HCT116 (cell line): Measurements from ENCODE around the gene RIT2. TPM values are rescaled to one million over a fixed set of nuclear protein-coding genes. Genes with fewer than 3 reads are reported as not detected.

ENCODE experiments used
- ATAC-seq: fragments of 200-7000 bp; cut with Tn5 transposase; 2 replicates; pipeline ENCODE4 v1.9.1; 2020; ENCODE audit warnings: mild to moderate bottlenecking, moderate library complexity
- BruUV-seq: library from RNA; stranded (reverse); fragments of 400-500 nt; replicated peaks from 2 replicates; lab custom pipeline; 2021; lab: Mats Ljungman, UMichigan
- CTCF ChIA-PET: fragments of 300-600 bp; sonication (Branson Sonifier 250); formaldehyde crosslinking; loops from one replicate; lab custom pipeline; 2021; ENCODE audit warnings: antibody characterized with exemption; lab: Charles Lee
- POLR2A ChIA-PET: fragments of 300-600, 350-600 bp; sonication (Branson Sonifier 250); formaldehyde crosslinking; loops from one replicate; lab custom pipeline; 2021; ENCODE audit warnings: antibody characterized with exemption; lab: Charles Lee
- RAD21 ChIA-PET, 2 experiments: fragments of 300-600 bp; sonication (Branson Sonifier 250); formaldehyde crosslinking; loops; one replicate each; lab custom pipeline; 2023; ENCODE audit warnings: low total read pairs in 2 of 2; ENCODE audit not compliant: uncharacterized antibody in 2 of 2, unreplicated experiment in 2 of 2, low non-redundant PET in 1 of 2; lab: Charles Lee
- DNase-seq: peaks from one replicate; pipeline ENCODE4 v3.0.0-alpha.2; 2010; ENCODE audit warnings: low read depth, low spot score
- H2AFZ ChIP-seq: fragments of 200-600 bp; shearing (Covaris generic), sonication (generic); 2 replicates; pipeline ENCODE4 v1.6.1; 2017; ENCODE audit warnings: low read depth, mixed run types, mixed read lengths, antibody characterized with exemption, low read length; ENCODE audit not compliant: poor library complexity, severe bottlenecking
- H3K27ac ChIP-seq: 2 replicates; pipeline ENCODE4 v1.5.1; 2012; ENCODE audit warnings: low read depth, low read length
- H3K27me3 ChIP-seq: fragments of 200-600 bp; sonication (generic); 2 replicates; pipeline ENCODE4 v1.6.1; 2016; ENCODE audit warnings: mixed run types, low read length, mixed read lengths; ENCODE audit not compliant: insufficient read depth
- H3K36me3 ChIP-seq, 2 experiments: fragments of 200-500 bp in 1 of 2; fragments of 200-600 bp in 1 of 2; sonication (Bioruptor generic) in 1 of 2; sonication (generic) in 1 of 2; 2 replicates each; pipeline versions ENCODE4 v1.5.1 to v1.6.1; 2014 to 2016; ENCODE audit warnings: low read length in 2 of 2, inconsistent platforms in 1 of 2, mixed read lengths in 1 of 2, mixed run types in 1 of 2; ENCODE audit not compliant: insufficient read depth in 2 of 2, control insufficient read depth in 1 of 2
- H3K4me1 ChIP-seq, 2 experiments: fragments of 200-600 bp in 1 of 2; sonication (generic) in 1 of 2; 2 replicates each; pipeline versions ENCODE4 v1.5.1 to v1.6.1; 2012 to 2017; ENCODE audit warnings: low read length in 2 of 2, inconsistent platforms in 1 of 2, mild to moderate bottlenecking in 1 of 2, mixed read lengths in 1 of 2, mixed run types in 1 of 2, moderate library complexity in 1 of 2; ENCODE audit not compliant: insufficient read depth in 2 of 2, control insufficient read depth in 1 of 2
- H3K4me2 ChIP-seq: fragments of 200-600 bp; sonication (generic); 2 replicates; pipeline ENCODE4 v1.6.1; 2017; ENCODE audit warnings: mixed run types, low read length, mixed read lengths
- H3K4me3 ChIP-seq, 2 experiments: fragments of 200-600 bp in 1 of 2; sonication (generic) in 1 of 2; replicated peaks in 1 of 2; 2 replicates each; pipeline ENCODE4 v1.5.1; 2011 to 2016; ENCODE audit warnings: low read length in 2 of 2, control low read depth in 1 of 2, low read depth in 1 of 2, mild to moderate bottlenecking in 1 of 2, mixed read lengths in 1 of 2, mixed run types in 1 of 2
- H3K79me2 ChIP-seq: fragments of 200-600 bp; sonication (generic); 2 replicates; pipeline ENCODE4 v1.6.1; 2017; ENCODE audit warnings: mild to moderate bottlenecking, mixed run types, low read length, moderate library complexity, mixed read lengths; ENCODE audit not compliant: insufficient read depth
- H3K9ac ChIP-seq: fragments of 200-600 bp; sonication (generic); 2 replicates; pipeline ENCODE4 v1.6.1; 2016; ENCODE audit warnings: low read length, mixed read lengths
- H3K9me2 ChIP-seq: fragments of 200-600 bp; sonication (generic), shearing (Covaris generic); 2 replicates; pipeline ENCODE4 v1.6.1; 2017; ENCODE audit warnings: mixed run types, mild to moderate bottlenecking, moderate library complexity; ENCODE audit not compliant: insufficient read depth
- H3K9me3 ChIP-seq, 2 experiments: fragments of 200-500 bp in 1 of 2; fragments of 200-600 bp in 1 of 2; sonication (Bioruptor generic) in 1 of 2; sonication (generic) in 1 of 2; 2 replicates each; pipeline ENCODE4 v1.6.1; 2014 to 2017; ENCODE audit warnings: low read length in 2 of 2, mixed read lengths in 2 of 2, inconsistent platforms in 1 of 2, low read depth in 1 of 2, mild to moderate bottlenecking in 1 of 2, mixed run types in 1 of 2, moderate library complexity in 1 of 2; ENCODE audit not compliant: control insufficient read depth in 1 of 2, insufficient read depth in 1 of 2
- H4K20me1 ChIP-seq: fragments of 200-600 bp; sonication (generic), shearing (Covaris generic); 2 replicates; pipeline ENCODE4 v1.6.1; 2017; ENCODE audit warnings: mixed run types, mild to moderate bottlenecking, moderate library complexity; ENCODE audit not compliant: insufficient read depth
- CBX3 ChIP-seq: IDR thresholded peaks from 2 replicates; pipeline ENCODE4 v1.6.1; 2012; ENCODE audit warnings: low read depth
- EGR1 ChIP-seq: IDR thresholded peaks from 2 replicates; pipeline ENCODE4 v1.6.1; 2012; ENCODE audit warnings: low read depth
- EZH2 ChIP-seq: fragments of 200-600 bp; sonication (generic); IDR thresholded peaks from 2 replicates; pipeline ENCODE4 v1.6.1; 2017; ENCODE audit warnings: antibody characterized with exemption, mixed run types
- ZNF274 ChIP-seq: fragments of 200-500 bp; sonication (Bioruptor generic); IDR thresholded peaks from 2 replicates; pipeline ENCODE4 v1.6.1; 2014; ENCODE audit warnings: mild to moderate bottlenecking, low read depth, low read length, inconsistent platforms
- intact Hi-C: fragments of 100-400 bp; cut with micrococcal nuclease; formaldehyde crosslinking; loops from 2 replicates; pipeline ENCODE4 v1.10.0; 2022
- total RNA-seq: library from RNA; stranded (reverse); gene quantifications from one replicate; pipeline ENCODE4 v1.2.1, GENCODE V29; 2021; ENCODE audit not compliant: unreplicated experiment
- TF ChIP-seq, protein P1 (sequence below): IDR thresholded peaks from 2 replicates; pipeline ENCODE4 v1.6.1; 2012
- TF ChIP-seq, protein P2 (sequence below): IDR thresholded peaks from 2 replicates; pipeline ENCODE4 v1.6.1; 2012
- TF ChIP-seq, protein P3 (sequence below), 3 experiments: fragments of 200-600 bp in 1 of 3; sonication (generic) in 1 of 3; IDR thresholded peaks in 2 of 3; conservative IDR thresholded peaks in 1 of 3; 2 replicates each; pipeline ENCODE4 v1.5.1; 2012 to 2017; ENCODE audit warnings: low read depth in 2 of 3, low read length in 2 of 3, antibody characterized with exemption in 1 of 3, borderline replicate concordance in 1 of 3, control low read depth in 1 of 3, mild to moderate bottlenecking in 1 of 3, mixed read lengths in 1 of 3, mixed run types in 1 of 3, moderate library complexity in 1 of 3; ENCODE audit not compliant: insufficient read depth in 1 of 3

RIT2 gene
- total RNA-seq, 1 experiment from 2014 or later = not detected

DNA sequence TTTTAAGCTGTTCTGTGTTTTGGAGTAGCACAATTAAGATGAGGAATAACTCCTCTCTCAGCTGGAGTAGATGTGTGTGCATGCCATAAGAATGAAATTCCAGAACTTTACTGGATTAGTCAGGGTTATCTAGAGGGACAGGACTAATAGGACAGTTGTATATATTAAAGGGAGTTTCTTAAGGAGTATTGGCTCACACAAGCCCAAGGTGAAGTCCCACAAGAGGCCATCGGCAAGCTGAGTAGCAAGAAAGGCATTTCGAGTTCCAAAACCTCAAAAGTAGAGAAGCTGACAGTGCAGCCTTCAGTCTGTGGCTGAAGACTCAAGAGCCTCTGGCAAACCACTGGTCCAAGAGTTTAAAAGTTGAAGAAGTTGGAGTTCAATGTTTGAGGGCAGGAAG is 113.7 kb downstream of the RIT2 start:
- intact Hi-C loops = no loop called here
- H3K4me2 ChIP-seq = no peak overlapping the region
- no peak overlapping the region for H3K4me3 ChIP-seq
- no peak for DNase-seq
- H3K9me3 ChIP-seq = peaks cover 12 to 25% of the 10 kb centered on the region in 2 experiments; a peak in 2 of 4 replicates
- H4K20me1 ChIP-seq = no peaks in the 10 kb centered on the region
- no peak for ATAC-seq
- H3K27me3 ChIP-seq = no peaks in the 10 kb centered on the region
- BruUV-seq = no TSS peak
- H3K9ac ChIP-seq = no peak overlapping the region
- H3K4me1 ChIP-seq = no peaks in the 10 kb centered on the region
- no peak overlapping the region for H2AFZ ChIP-seq
- no peaks in the 10 kb centered on the region for H3K36me3 ChIP-seq
- TF ChIP-seq CBX3 = no peak
- TF ChIP-seq, protein P1, sequence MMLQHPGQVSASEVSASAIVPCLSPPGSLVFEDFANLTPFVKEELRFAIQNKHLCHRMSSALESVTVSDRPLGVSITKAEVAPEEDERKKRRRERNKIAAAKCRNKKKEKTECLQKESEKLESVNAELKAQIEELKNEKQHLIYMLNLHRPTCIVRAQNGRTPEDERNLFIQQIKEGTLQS = no peak
- no peak for TF ChIP-seq EZH2
- TF ChIP-seq, protein P2, sequence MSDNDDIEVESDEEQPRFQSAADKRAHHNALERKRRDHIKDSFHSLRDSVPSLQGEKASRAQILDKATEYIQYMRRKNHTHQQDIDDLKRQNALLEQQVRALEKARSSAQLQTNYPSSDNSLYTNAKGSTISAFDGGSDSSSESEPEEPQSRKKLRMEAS = no peak
- no peak for TF ChIP-seq ZNF274
- no peak for TF ChIP-seq EGR1
- H3K27ac ChIP-seq = no peak overlapping the region
- CTCF ChIA-PET = no interaction called here
- RAD21 ChIA-PET = no interaction called here
- H3K79me2 ChIP-seq = no peaks in the 10 kb centered on the region
- H3K9me2 ChIP-seq = no peaks in the 10 kb centered on the region
- POLR2A ChIA-PET = no interaction called here

DNA sequence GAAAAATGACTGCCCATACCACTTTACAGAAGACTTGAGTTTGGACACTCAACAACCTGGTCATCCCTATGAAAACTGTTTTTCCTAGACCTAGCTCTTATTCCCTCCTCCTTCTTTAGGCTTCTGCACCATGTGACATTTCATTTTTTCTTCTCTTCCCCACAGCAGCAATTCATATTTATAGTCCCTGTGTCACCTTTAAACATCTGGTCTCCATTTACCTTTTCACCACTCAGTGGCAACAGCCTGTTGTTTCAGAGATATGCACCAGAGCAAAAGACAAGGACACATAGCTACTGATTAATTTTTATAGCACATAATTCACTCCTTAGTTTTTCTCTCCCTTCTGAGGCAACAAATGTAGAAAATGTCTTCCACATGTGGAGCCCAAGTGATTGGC is 118.7 kb downstream of the RIT2 start:
- DNase-seq (no peak), ATAC-seq (no peak)
- no TSS peak for BruUV-seq
- H3K4me3 ChIP-seq = no peak overlapping the region
- no peaks in the 10 kb centered on the region for H3K79me2 ChIP-seq
- H3K9ac ChIP-seq = no peak overlapping the region
- no peaks in the 10 kb centered on the region for H4K20me1 ChIP-seq
- H3K27ac ChIP-seq = no peak overlapping the region
- no peaks in the 10 kb centered on the region for H3K9me2 ChIP-seq
- peaks cover 5 to 10% of the 10 kb centered on the region in 2 experiments; a peak in 2 of 4 replicates for H3K9me3 ChIP-seq
- H3K36me3 ChIP-seq = no peaks in the 10 kb centered on the region
- ChIA-PET RAD21 (no interaction called here), CTCF (no interaction called here), POLR2A (no interaction called here)
- TF ChIP-seq, protein P3, sequence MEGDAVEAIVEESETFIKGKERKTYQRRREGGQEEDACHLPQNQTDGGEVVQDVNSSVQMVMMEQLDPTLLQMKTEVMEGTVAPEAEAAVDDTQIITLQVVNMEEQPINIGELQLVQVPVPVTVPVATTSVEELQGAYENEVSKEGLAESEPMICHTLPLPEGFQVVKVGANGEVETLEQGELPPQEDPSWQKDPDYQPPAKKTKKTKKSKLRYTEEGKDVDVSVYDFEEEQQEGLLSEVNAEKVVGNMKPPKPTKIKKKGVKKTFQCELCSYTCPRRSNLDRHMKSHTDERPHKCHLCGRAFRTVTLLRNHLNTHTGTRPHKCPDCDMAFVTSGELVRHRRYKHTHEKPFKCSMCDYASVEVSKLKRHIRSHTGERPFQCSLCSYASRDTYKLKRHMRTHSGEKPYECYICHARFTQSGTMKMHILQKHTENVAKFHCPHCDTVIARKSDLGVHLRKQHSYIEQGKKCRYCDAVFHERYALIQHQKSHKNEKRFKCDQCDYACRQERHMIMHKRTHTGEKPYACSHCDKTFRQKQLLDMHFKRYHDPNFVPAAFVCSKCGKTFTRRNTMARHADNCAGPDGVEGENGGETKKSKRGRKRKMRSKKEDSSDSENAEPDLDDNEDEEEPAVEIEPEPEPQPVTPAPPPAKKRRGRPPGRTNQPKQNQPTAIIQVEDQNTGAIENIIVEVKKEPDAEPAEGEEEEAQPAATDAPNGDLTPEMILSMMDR (IDR thresholded peaks at IDR 0.05 in 2 of 3, conservative IDR thresholded peaks at IDR 0.05 in 1 of 3; ENCODE audit: borderline replicate concordance in 1 of 3, insufficient read depth in 1 of 3, low read depth in 2 of 3, low read length in 2 of 3) = no peak
- H3K4me1 ChIP-seq = no peaks in the 10 kb centered on the region
- H3K27me3 ChIP-seq = no peaks in the 10 kb centered on the region
- no peak overlapping the region for H2AFZ ChIP-seq
- no peak overlapping the region for H3K4me2 ChIP-seq
- intact Hi-C loops = no loop called here
